GM13977 (cell line): ENCODE results near the gene ITIH2.

Source experiments
- DNase-seq: peaks from one replicate; pipeline ENCODE4 v3.0.0; 2012; ENCODE audit warnings: low spot score
- CTCF ChIP-seq: IDR thresholded peaks from 2 replicates; pipeline ENCODE4 v1.5.1; 2012; ENCODE audit warnings: mild to moderate bottlenecking, control low read depth; ENCODE audit not compliant: insufficient read depth; ENCODE audit errors: extremely low read depth, missing control alignments
- in situ Hi-C: fragments of 300-500 bp; cut with MboI; formaldehyde crosslinking; loops from one replicate; pipeline ENCODE4 v1.12.0; 2022; ENCODE audit warnings: low sequenced_read_pairs, low pct_unique_long_range_greater_than_20kb, mixed read lengths, inconsistent platforms; ENCODE audit not compliant: unreplicated experiment

The ITIH2 gene

GRCh38 chr10:7797582-7797981, 94.5 kb downstream of the ITIH2 start:
- no peak for DNase-seq
- in situ Hi-C loops: no loop called here
- no peak for TF ChIP-seq CTCF
